Muscle layer of colon (tissue), 2 donors: Measurements from ENCODE around the gene KRCC1.
"Not testable (repeated sequence)": the region's sequence is repeated elsewhere in the genome, so short reads cannot be mapped to it uniquely, and the experiment has no call there.

Experiments used
- H3K27ac ChIP-seq: one replicate; pipeline ENCODE4 v1.7.0; 2013; ENCODE audit warnings: low read depth, mild to moderate bottlenecking, low read length, moderate library complexity
- H3K27me3 ChIP-seq, 2 donors: one replicate each; pipeline ENCODE4 v1.7.0; 2013; ENCODE audit warnings: low read length in 2 of 2, mild to moderate bottlenecking in 2 of 2; ENCODE audit not compliant: insufficient read depth in 2 of 2, control insufficient read depth in 1 of 2
- H3K36me3 ChIP-seq: one replicate; pipeline ENCODE4 v1.7.0; 2013; ENCODE audit warnings: mild to moderate bottlenecking, low read length; ENCODE audit not compliant: insufficient read depth
- H3K4me1 ChIP-seq: one replicate; pipeline ENCODE4 v1.7.0; 2013; ENCODE audit warnings: mild to moderate bottlenecking, low read length; ENCODE audit not compliant: insufficient read depth
- H3K4me3 ChIP-seq, 2 donors: one replicate each; pipeline ENCODE4 v1.7.0; 2013; ENCODE audit warnings: low read length in 2 of 2, low read depth in 1 of 2, mild to moderate bottlenecking in 1 of 2, moderate library complexity in 1 of 2
- H3K9ac ChIP-seq: one replicate; pipeline ENCODE4 v1.7.0; 2013; ENCODE audit warnings: low read length
- H3K9me3 ChIP-seq: one replicate; pipeline ENCODE4 v1.7.0; 2013; ENCODE audit warnings: mild to moderate bottlenecking, low read length
- donor health status: abdominal sarcoma.
- donor health status: Adenocarcinoma of cecum.

Gene KRCC1

DNA sequence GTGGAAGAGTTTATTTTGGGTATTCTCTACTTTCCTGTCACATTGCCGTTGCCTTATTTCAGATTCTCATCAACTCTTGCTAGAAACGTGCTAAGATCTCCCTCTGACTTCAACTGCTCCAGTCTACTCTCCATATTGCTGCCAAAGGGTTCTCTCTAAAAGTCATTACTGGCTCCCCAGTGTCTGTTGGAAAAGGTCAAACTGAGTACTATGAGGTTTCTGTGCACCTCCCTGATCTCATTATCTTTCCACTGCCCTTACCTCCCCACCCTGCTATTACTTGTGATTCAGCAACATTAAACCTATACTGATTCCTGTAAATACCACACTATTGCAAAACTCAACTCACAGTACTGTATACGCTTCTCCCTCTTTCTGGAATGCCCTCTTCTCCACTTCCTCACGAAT is 1.9 kb upstream of the KRCC1 start:
- Histone ChIP-seq H3K27ac (no peak overlapping the region), H3K9me3 (no peaks in the 10 kb centered on the region), H3K27me3 (no peaks in the 10 kb centered on the region), H3K36me3 (no peaks in the 10 kb centered on the region), H3K9ac (no peak overlapping the region), H3K4me3 (no peak overlapping the region), H3K4me1 (peaks cover 22% of the 10 kb centered on the region)

DNA sequence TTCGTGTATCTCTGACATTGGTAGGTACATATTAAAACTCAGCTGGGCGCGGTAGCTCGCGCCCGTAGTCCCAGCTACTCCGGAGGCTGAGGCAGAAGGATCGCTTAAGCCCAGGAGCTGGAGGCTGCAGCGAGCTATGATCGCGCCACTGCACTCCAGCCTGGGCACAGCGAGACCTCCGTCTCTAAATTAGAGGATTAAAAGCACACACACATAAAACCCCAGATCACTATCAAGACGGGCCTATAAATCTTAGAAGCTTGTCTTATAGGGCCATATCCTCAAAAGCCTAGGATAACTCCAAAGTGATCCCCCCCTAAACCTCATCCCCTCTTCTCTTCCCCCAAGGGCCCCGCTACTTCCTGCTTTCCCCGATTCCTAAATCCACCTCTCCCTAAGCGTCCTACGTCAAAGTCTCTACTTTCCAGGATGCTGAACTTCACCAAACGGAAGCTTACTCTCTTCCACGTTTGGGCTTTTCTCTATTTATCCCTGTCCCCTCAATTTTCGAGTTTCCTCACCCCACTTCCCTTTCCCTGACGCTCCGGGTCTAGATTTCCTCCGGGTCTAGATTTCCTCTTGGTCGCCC is 707 bp downstream of the KRCC1 start:
- Histone ChIP-seq H3K27me3 (no peaks in the 10 kb centered on the region), H3K9ac (peak overlapping the region; percentile 96), H3K9me3 (no peaks in the 10 kb centered on the region), H3K4me1 (peaks cover 22% of the 10 kb centered on the region), H3K36me3 (no peaks in the 10 kb centered on the region), H3K4me3 (peak overlapping the region; percentile 91 to 96), H3K27ac (peak overlapping the region; percentile 97)

DNA sequence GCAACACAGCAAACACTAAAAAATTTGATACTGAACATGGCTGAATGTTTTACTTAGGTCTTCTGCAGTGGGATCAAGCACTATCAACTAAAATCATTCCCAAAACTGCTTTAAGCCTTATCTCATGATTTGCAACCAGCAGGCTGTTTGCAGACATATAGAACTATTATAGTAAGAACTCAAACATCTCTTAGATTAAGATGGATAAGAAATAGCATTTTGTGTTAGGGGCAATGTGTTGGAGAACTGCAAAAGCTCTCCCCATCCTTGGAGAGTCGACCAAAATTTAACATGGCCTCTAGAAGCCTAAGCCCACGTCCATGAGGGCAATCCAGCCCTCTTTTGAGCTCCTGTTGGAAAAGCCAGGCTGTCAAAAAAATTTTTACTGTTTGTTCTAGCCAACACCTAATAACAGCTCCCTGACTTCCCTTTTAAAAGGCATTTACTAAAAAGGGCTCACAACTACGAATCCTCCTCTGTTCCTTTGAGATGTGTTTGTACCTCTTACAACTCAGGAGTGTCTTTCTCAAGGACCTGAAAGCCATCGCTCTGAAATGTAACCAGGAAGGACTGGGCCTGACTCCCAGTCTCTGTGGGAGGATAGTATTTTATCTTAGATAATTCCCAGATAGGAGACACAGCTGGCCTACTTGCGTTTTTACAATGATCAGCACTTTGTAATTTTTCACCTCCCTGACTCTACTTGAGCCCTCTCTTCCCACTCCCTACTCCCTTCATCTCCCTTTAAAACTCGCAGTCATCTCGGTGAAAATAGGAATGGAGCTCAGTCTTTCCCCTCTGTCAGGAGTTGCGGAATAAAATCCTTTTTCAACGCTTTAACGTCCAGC is 1.4 kb downstream of the KRCC1 start:
- H3K27ac ChIP-seq, result peak overlapping the region; percentile 97
- H3K27me3 ChIP-seq, result no peaks in the 10 kb centered on the region
- H3K9ac ChIP-seq, result peak overlapping the region; percentile 96
- H3K9me3 ChIP-seq, result no peaks in the 10 kb centered on the region
- peak overlapping the region; percentile 91 to 96 for H3K4me3 ChIP-seq
- H3K36me3 ChIP-seq, result no peaks in the 10 kb centered on the region
- H3K4me1 ChIP-seq, result peaks cover 22% of the 10 kb centered on the region

DNA sequence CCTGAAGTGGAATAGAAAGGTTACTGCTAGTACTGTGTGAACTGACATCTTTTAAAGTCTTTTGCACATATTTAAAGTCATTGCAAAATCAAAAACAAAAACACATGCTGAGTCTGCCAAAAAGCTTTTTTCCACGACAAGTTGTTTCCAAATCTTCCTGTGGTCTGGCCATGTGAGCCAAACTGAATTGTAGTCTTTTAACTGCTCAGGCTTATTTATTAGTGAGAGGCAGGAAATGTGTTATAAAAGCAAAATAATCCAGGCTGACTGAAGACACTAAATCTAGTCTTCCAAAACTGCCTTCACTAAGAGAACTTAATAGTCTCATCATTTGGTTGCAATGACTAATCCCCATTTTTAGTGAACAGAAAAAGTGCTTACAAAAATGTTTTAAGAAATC is 2.3 kb downstream of the KRCC1 start:
- Histone ChIP-seq H3K27ac (no peak overlapping the region), H3K9ac (no peak overlapping the region), H3K9me3 (no peaks in the 10 kb centered on the region), H3K27me3 (no peaks in the 10 kb centered on the region), H3K4me3 (no peak overlapping the region), H3K4me1 (peaks cover 22% of the 10 kb centered on the region), H3K36me3 (no peaks in the 10 kb centered on the region)

DNA sequence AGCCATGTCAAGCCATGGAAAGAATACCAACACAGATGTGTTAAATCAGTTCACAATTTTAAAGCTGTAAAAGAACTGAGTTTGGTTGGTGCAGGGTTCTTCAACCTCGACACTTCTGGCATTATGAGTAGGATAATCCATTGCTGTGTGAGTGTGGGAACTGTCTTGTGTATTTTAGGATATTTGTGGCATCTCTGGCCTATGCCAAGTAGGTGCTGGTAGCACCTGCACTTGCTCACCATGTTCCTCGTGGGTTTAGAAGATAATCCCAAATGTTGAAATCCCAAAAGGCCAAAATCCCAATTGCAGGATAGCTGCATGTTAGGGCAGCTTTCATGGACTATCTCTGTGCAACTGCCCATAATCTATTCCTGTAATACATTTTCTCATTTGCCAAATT is 3.8 kb downstream of the KRCC1 start:
- no peak overlapping the region for H3K27ac ChIP-seq
- peaks cover 22% of the 10 kb centered on the region for H3K4me1 ChIP-seq
- H3K4me3 ChIP-seq, result no peak overlapping the region
- no peak overlapping the region for H3K9ac ChIP-seq
- H3K36me3 ChIP-seq, result no peaks in the 10 kb centered on the region
- no peaks in the 10 kb centered on the region for H3K9me3 ChIP-seq
- H3K27me3 ChIP-seq, result no peaks in the 10 kb centered on the region

DNA sequence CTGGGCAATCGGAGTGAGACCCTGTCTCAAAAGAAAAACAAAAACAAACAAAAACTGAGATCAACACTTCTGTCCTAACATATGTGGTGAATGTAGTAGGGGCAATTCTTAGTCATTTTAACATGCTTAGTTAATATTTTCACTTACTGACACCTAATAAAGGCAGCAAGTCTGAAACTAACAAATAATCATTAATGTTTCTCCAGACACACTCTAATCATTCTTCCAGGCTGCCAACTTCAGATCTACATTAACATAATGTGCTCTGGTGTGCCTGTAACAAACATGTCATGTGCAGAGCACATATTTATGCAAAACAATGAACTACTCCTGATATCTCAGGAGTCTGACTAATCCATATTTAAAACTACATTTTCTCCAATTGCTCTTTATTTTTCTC is 6.0 kb downstream of the KRCC1 start:
- Histone ChIP-seq H3K4me1 (peaks cover 17% of the 10 kb centered on the region), H3K27me3 (no peaks in the 10 kb centered on the region), H3K27ac (no peak overlapping the region), H3K36me3 (no peaks in the 10 kb centered on the region), H3K4me3 (no peak overlapping the region), H3K9ac (no peak overlapping the region), H3K9me3 (no peaks in the 10 kb centered on the region)

DNA sequence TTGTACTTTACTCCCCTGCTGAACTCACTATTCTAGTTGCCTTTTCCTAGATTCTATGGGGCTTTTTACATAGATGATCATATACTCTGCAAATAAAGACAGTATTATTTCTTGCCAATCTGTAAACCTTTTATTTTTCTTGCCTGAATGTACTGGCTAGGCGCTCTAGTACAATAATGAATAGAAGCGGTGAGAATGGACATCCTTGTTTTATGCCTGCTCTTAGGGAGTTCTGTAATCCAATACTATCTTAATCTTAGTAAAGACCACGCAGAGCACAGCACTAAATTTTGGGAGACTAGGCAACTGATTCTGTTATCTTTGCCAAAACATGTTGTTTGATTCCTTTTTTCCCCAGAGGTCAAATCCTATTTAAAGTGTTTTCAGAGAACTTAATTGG is 7.0 kb downstream of the KRCC1 start:
- Histone ChIP-seq H3K4me1 (peaks cover 6% of the 10 kb centered on the region), H3K27ac (no peak overlapping the region), H3K9ac (no peak overlapping the region), H3K9me3 (no peaks in the 10 kb centered on the region), H3K4me3 (no peak overlapping the region), H3K36me3 (no peaks in the 10 kb centered on the region), H3K27me3 (no peaks in the 10 kb centered on the region)

DNA sequence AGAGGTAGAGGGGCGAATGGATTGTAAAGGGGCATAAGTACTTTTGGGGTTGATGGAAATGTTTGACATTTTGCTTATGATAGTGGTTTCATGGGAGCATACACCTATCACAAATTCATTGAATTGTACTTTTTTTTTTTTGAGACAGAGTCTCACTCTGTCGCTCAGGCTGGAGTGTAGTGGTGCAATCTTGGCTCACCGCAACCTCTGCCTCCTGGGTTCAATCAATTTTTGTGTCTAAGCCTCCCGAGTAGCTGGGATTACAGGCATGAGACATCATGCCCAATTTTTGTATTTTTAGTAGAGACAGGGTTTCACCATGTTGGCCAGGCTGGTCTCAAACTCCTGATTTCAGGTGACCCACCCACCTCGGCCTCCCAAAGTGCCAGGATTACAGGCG is 10.0 kb downstream of the KRCC1 start:
- H3K4me1 ChIP-seq, result peaks cover 11% of the 10 kb centered on the region
- H3K27ac ChIP-seq, result not testable (repeated sequence)

DNA sequence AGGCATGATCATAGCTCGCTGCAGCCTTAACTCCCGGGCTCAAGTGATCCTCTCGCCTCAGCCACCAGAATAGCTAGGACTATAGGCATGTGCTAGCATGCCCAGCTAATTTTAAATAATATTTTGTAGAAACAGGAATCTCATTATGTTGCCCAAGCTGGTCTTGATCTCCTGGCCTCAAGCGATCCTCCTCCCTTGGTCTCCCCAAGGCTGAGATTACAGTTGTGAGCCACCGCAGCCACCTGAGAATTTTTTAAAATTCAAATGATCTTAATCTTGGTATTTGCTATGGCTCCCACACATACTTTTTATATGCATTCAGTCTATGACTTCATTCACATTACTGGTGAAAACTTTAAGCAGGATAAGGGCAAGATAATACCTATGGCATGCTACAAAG is 13.1 kb downstream of the KRCC1 start:
- Histone ChIP-seq H3K9ac (no peak overlapping the region), H3K36me3 (no peaks in the 10 kb centered on the region), H3K27ac (no peak overlapping the region), H3K4me3 (no peak overlapping the region), H3K27me3 (no peaks in the 10 kb centered on the region), H3K9me3 (no peaks in the 10 kb centered on the region), H3K4me1 (peaks cover 11% of the 10 kb centered on the region)

More for the DNA sequence above, 10.0 kb downstream of the KRCC1 start:
- H3K9ac ChIP-seq, H3K36me3 ChIP-seq, H3K9me3 ChIP-seq, H3K4me3 ChIP-seq, H3K27me3 ChIP-seq: not testable (repeated sequence)

DNA sequence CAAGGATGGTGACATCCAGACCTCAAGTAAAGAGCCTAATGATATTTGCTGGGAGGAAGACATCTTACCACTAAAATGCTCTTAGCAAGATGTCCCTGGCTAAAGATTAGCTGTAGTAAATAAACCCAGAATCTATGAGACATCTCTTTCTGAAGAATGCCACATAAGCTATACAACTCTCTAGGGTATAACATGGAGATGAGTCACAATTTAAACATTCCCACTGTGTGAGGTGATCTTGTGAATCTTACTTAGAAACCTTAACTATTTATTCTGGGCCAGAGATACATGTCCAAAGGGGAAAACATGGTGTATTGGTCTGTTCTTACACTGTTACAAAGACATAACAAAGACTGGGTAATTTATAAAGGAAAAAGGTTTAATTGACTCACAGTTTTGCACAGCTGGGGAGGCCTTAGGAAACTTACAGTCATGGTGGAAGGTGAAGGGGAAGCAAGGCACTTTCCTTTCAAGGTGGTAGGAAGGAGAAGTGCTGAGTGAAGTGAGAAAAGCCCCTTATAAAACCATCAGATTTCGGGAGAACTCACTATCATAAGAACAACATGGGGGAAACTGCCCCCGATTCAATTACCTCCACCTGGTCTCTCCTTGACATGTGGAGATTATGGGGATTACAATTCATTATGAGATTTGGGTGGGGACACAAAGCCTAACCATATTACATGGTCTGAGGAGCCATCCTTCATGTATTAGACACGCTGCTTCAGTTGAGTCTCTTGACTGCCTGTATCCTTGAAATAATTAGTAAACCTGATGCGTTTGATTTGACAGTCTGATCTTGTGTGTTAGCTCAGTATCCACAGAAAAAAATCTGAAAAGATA is 17.1 kb downstream of the KRCC1 start:
- Histone ChIP-seq H3K4me1 (peaks cover 11% of the 10 kb centered on the region), H3K9ac (no peak overlapping the region), H3K36me3 (peaks cover 3% of the 10 kb centered on the region), H3K27ac (no peak overlapping the region), H3K27me3 (no peaks in the 10 kb centered on the region), H3K9me3 (no peaks in the 10 kb centered on the region), H3K4me3 (no peak overlapping the region)

DNA sequence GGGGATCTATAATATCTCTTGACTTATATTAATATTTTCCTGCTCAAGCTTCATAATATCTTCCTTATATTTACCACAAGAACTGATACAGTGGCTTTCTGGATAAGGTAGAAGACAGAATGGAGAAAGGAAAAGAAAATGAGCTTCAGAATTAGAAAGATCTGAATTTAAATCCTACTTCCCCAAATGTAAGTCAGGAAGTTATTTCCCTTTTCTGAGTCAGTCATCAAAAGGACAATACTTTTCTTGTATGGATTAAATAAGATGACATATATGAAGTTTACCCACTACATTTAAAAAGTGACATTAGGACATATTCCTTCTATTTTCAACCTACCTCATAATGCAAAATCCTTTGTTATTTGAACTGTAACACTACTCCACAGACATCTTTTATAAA is 19.0 kb downstream of the KRCC1 start:
- H3K27ac ChIP-seq, result no peak overlapping the region

More for the DNA sequence above, 19.0 kb downstream of the KRCC1 start:
- Histone ChIP-seq H3K9ac (no peak overlapping the region), H3K4me3 (no peak overlapping the region), H3K9me3 (no peaks in the 10 kb centered on the region), H3K4me1 (no peaks in the 10 kb centered on the region), H3K27me3 (no peaks in the 10 kb centered on the region), H3K36me3 (peaks cover 7% of the 10 kb centered on the region)
